Body of pancreas (tissue), 4 donors: Measurements from ENCODE around the gene PLA2G12B. TPM values are rescaled to one million over a fixed set of nuclear protein-coding genes. Genes with fewer than 3 reads are reported as not detected.
"Not testable (repeated sequence)": the region's sequence is repeated elsewhere in the genome, so short reads cannot be mapped to it uniquely, and the experiment has no call there.

ENCODE experiments used
- ATAC-seq: fragments of 150-250 bp; one replicate; pipeline ENCODE4 v1.9.1; 2016
- DNase-seq, 4 donors: peaks; one replicate each; pipeline ENCODE4 v3.0.0-alpha.2; 2019
- H3K27ac ChIP-seq, 4 donors: fragments of 200-600 bp; sonication (generic); 1 replicate in 3 of 4; 2 replicates in 1 of 4; pipeline versions ENCODE4 v1.5.1 to v1.6.1; 2016 to 2019; ENCODE audit warnings: mild to moderate bottlenecking in 1 of 4, mixed read lengths in 1 of 4, moderate library complexity in 1 of 4
- H3K27me3 ChIP-seq, 2 donors: fragments of 200-600 bp; sonication (generic); one replicate each; pipeline ENCODE4 v1.6.0; 2016; ENCODE audit warnings: mild to moderate bottlenecking in 1 of 2
- H3K36me3 ChIP-seq, 2 donors: fragments of 200-600 bp; sonication (generic); replicated peaks in 1 of 2; 2 replicates each; pipeline ENCODE4 v1.5.1; 2016; ENCODE audit warnings: low read depth in 2 of 2; ENCODE audit not compliant: insufficient read depth in 1 of 2
- H3K4me1 ChIP-seq: fragments of 200-600 bp; sonication (generic); one replicate; pipeline ENCODE4 v1.6.0; 2016
- H3K4me3 ChIP-seq, 2 donors: fragments of 200-600 bp; sonication (generic); 1 replicate in 1 of 2; 2 replicates in 1 of 2; pipeline ENCODE4 v1.5.1; 2016 to 2019
- H3K9me3 ChIP-seq, 3 donors: fragments of 200-600 bp; sonication (generic); 1 replicate in 2 of 3; 2 replicates in 1 of 3; pipeline ENCODE4 v1.5.1; 2016
- POLR2A ChIP-seq, 3 donors: fragments of 450-650 bp; IDR thresholded peaks; one replicate each; pipeline ENCODE4 v1.6.1; 2016; ENCODE audit warnings: antibody characterized with exemption in 3 of 3, mild to moderate bottlenecking in 2 of 3
- WGBS, 2 donors: methylation state at CpG; one replicate each; pipeline ENCODE4 v1.1.5; 2017; 5-methylcytosine and 5-hydroxymethylcytosine counted together
- intact Hi-C: fragments of 100-400 bp; cut with DNase I; formaldehyde crosslinking; loops from one replicate; pipeline ENCODE4 v1.15.1; 2023
- total RNA-seq, 2 donors: library from RNA; depleted of rRNA; stranded (reverse); fragments of >200 nt; gene quantifications; one replicate each; pipeline ENCODE4 v1.1.0, GENCODE V29; 2016
- TF ChIP-seq, protein P1 (sequence below), 7 experiments: fragments of 450-650 bp in 4 of 7; fragments of 200-600 bp in 3 of 7; sonication (generic) in 3 of 7; IDR thresholded peaks; one replicate each; pipeline ENCODE4 v1.5.1; 2016 to 2019; ENCODE audit warnings: antibody characterized with exemption in 7 of 7

The PLA2G12B gene, protein sequence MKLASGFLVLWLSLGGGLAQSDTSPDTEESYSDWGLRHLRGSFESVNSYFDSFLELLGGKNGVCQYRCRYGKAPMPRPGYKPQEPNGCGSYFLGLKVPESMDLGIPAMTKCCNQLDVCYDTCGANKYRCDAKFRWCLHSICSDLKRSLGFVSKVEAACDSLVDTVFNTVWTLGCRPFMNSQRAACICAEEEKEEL
- not detected for total RNA-seq

DNA sequence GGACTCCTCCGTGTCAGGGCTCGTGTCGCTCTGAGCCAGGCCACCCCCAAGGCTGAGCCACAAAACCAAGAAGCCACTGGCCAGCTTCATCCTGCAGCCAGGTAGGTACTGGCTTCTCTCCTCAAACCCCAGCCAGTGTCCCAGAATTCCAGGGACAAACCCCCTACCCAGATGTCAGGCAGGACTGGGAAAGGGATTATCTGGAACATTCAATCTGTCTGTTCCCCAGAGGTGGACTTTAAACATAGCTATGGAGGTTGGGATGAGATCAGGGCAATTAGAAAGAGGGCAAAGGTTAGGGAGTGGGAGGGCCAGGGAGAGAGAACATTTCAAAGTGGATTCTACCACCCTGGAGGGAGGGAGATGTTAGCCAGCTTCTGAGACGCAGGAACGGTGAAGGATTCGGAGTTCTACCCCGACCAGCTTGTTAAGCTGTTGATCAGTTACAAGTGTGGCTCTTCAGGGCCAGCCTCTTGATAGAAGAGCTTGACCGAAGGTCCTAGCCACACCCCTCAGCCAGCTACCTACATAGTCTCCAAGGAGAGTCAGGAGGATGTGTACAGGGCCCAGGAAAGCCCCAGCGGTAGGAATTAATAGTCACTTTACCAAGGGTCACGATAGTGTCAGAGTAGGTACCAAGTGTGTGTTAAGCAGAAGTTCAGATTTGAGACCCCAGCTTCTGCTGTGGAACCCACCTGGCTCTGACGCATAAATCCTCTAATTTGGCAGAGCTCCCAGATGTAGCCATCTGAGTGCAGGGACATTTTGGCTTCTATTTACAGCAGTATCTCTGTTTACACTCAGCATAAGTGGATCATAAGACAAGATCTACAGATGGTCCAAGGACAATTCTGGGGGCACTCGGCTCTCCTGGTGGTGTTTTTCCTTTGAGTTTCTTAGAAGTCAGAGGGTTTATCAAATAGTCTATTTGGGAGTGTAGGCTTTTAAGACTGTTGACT, at the start of gene PLA2G12B:
Gene PLA2G12B, minus strand, starts transcription at position 211 of the 959 bp plus-strand sequence. Its CDS starts 121 bp downstream, at position 90.
- H3K27me3 ChIP-seq = no peaks in the 10 kb centered on the region
- intact Hi-C loops = no loop called here
- H3K4me3 ChIP-seq = no peak within 1 kb of the TSS
- no peaks in the 10 kb centered on the region for H3K36me3 ChIP-seq
- H3K9me3 ChIP-seq = no peaks in the 10 kb centered on the region
- 70 to 75% methylated on average over 12 of the region's 12 CpGs for WGBS, 2 donors
- H3K27ac ChIP-seq = no peak within 1 kb of the TSS
- no peaks in the 10 kb centered on the region for H3K4me1 ChIP-seq
- no peak for DNase-seq
- no peak for ATAC-seq
- TF ChIP-seq POLR2A (IDR thresholded peaks at IDR 0.05) = no peak
- TF ChIP-seq, protein P1, sequence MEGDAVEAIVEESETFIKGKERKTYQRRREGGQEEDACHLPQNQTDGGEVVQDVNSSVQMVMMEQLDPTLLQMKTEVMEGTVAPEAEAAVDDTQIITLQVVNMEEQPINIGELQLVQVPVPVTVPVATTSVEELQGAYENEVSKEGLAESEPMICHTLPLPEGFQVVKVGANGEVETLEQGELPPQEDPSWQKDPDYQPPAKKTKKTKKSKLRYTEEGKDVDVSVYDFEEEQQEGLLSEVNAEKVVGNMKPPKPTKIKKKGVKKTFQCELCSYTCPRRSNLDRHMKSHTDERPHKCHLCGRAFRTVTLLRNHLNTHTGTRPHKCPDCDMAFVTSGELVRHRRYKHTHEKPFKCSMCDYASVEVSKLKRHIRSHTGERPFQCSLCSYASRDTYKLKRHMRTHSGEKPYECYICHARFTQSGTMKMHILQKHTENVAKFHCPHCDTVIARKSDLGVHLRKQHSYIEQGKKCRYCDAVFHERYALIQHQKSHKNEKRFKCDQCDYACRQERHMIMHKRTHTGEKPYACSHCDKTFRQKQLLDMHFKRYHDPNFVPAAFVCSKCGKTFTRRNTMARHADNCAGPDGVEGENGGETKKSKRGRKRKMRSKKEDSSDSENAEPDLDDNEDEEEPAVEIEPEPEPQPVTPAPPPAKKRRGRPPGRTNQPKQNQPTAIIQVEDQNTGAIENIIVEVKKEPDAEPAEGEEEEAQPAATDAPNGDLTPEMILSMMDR (IDR thresholded peaks at IDR 0.05) = no peak

DNA sequence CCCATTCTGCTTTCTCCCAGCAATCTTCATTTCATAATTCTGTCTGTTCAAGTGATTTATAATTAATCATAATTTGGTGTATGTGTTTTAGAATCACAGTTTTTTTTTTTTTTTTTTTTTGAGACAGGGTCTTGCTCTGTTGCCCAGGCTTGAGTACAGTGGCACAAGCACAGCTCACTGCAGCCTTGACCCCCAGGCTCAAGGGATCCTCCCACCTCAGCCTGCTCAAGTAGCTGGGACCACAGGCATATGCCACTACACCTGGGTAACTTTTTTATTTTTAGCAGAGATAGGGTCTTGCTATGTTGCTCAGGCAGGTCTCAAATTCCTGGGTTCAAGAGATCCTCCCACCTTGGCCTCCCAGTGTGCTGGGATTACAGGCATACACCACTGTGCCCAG, 49.2 kb upstream of the PLA2G12B start:
- no peak for ATAC-seq
- Histone ChIP-seq H3K9me3 (no peaks in the 10 kb centered on the region), H3K36me3 (no peaks in the 10 kb centered on the region), H3K27ac (no peak overlapping the region), H3K27me3 (no peaks in the 10 kb centered on the region), H3K4me1 (no peaks in the 10 kb centered on the region), H3K4me3 (no peak overlapping the region)
- TF ChIP-seq POLR2A (IDR thresholded peaks at IDR 0.05) = no peak
- TF ChIP-seq, protein P1 (IDR thresholded peaks at IDR 0.05) = no peak
- intact Hi-C loops = no loop called here
- DNase-seq = no peak

DNA sequence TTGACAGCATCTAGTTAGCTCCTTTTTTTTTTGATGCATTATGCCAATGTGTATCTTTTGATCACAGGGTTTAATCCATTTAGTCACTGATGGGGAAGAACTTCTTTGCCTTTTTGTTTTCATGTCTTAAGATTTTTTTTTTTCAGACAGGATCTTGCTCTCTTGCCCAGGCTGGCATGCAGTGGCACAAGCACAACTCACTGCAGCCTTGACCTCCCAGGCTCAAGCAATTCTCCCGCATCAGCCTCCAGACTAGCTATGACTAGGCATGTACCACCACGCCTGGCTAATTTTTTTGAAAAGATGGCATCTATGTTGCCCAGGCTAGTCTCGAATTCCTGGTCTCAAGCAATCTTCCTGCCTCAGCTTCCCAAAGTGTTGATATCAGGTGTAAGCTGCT, 46.4 kb upstream of the PLA2G12B start:
- H3K9me3 ChIP-seq = peaks cover 0 to 5% (median 0%) of the 10 kb centered on the region in 3 donors
- TF ChIP-seq, protein P1 (IDR thresholded peaks at IDR 0.05) = no peak
- TF ChIP-seq POLR2A (IDR thresholded peaks at IDR 0.05) = no peak
- no peak for ATAC-seq
- H3K4me1 ChIP-seq = no peaks in the 10 kb centered on the region
- intact Hi-C loops = no loop called here
- 96 to 98% methylated on average over 3 of the region's 3 CpGs for WGBS, 2 donors
- H3K27me3 ChIP-seq = no peaks in the 10 kb centered on the region
- H3K4me3 ChIP-seq = no peak overlapping the region
- no peak overlapping the region for H3K27ac ChIP-seq
- DNase-seq = no peak
- H3K36me3 ChIP-seq = no peaks in the 10 kb centered on the region

GRCh38 chr10:72997099-72997498, 42.5 kb upstream of the PLA2G12B start:
- no peaks in the 10 kb centered on the region for H3K36me3 ChIP-seq
- H3K27ac ChIP-seq = no peak overlapping the region
- TF ChIP-seq POLR2A (IDR thresholded peaks at IDR 0.05) = no peak
- TF ChIP-seq, protein P1 (IDR thresholded peaks at IDR 0.05) = no peak
- H3K4me3 ChIP-seq = no peak overlapping the region
- H3K9me3 ChIP-seq = peaks cover 0 to 5% (median 0%) of the 10 kb centered on the region in 3 donors
- H3K27me3 ChIP-seq = no peaks in the 10 kb centered on the region
- intact Hi-C loops = no loop called here
- no peaks in the 10 kb centered on the region for H3K4me1 ChIP-seq
- ATAC-seq (no peak), DNase-seq (no peak)
- 94 to 98% methylated on average over 2 of the region's 2 CpGs for WGBS, 2 donors

DNA sequence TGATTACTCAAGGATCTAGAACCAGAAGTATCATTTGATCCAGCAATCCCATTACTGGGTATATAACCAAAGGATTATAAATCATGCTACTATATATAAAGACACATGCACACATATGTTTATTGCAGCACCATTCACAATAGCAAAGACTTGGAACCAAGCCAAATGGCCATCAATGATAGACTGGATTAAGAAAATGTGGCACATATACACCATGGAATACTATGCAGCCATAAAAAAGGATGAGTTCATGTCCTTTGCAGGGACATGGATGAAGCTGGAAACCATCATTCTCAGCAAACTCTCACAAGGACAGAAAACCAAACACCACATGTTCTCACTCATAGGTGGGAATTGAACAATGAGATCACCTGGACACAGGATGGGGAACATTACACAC, 40.9 kb upstream of the PLA2G12B start:
- intact Hi-C loops, H3K4me3 ChIP-seq, H3K27me3 ChIP-seq: not testable (repeated sequence)

DNA sequence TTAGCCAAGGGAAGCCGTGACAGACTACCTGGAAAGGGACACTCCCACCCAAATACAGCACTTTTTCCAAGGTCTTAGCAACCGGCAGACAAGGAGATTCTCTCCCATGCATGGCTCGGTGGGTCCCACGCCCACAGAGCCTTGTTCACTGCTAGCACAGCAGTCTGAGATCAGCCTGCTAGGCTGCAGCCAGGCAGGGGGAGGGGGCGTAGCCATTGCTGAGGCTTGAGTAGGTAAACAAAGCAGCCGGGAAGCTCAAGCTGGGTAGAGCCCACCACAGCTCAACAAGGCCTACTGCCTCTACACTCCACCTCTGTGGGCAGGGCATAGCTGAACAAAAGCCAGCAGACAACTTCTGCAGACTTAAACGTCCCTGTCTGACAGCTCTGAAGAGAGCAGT, 35.2 kb upstream of the PLA2G12B start:
- H3K27ac ChIP-seq, H3K4me3 ChIP-seq, ATAC-seq, H3K4me1 ChIP-seq, H3K9me3 ChIP-seq, DNase-seq, H3K36me3 ChIP-seq, intact Hi-C loops, H3K27me3 ChIP-seq: not testable (repeated sequence)
- 85 to 90% methylated on average over 2 to 7 of the region's 7 CpGs for WGBS, 2 donors

More for the DNA sequence above, 40.9 kb upstream of the PLA2G12B start:
- H3K4me1 ChIP-seq, ATAC-seq, H3K36me3 ChIP-seq, DNase-seq, H3K9me3 ChIP-seq, H3K27ac ChIP-seq: not testable (repeated sequence)

DNA sequence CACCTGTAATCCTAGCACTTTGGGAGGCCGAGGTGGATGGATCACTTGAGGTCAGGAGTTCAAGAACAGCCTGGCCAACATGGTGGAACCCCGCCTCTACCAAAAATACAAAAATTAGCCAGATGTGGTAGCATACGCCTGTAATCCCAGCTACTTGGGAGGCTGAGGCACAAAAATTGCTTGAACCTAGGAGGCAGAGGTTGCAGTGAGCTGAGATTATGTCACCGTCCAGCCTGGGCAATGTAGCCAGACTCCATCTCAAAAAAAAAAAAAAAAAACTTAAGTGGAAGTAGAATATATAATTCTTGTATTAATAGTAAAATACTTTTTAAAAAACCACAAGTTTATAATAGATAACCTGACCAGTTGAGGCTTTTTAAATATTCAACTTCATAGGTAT, 30.0 kb upstream of the PLA2G12B start:
- H3K27me3 ChIP-seq, H3K36me3 ChIP-seq, H3K4me3 ChIP-seq, H3K4me1 ChIP-seq, intact Hi-C loops, ATAC-seq, DNase-seq, H3K27ac ChIP-seq: not testable (repeated sequence)
- 79 to 95% methylated on average over 3 to 4 of the region's 4 CpGs for WGBS, 2 donors
- peaks cover 0 to 12% (median 0%) of the 10 kb centered on the region in 3 donors for H3K9me3 ChIP-seq
